Esophagus muscularis mucosa (tissue), 4 donors: ENCODE results near the gene NTSR1. TPM values are rescaled to one million over a fixed set of nuclear protein-coding genes. Genes with fewer than 3 reads are reported as not detected.

Source experiments
- DNase-seq: peaks from one replicate; pipeline ENCODE4 v3.0.0-alpha.2; 2017; ENCODE audit errors: extremely low spot score
- H3K27ac ChIP-seq, 4 donors: fragments of 200-600 bp; sonication (generic); replicated peaks in 1 of 4; 1 replicate in 3 of 4; 2 replicates in 1 of 4; pipeline ENCODE4 v1.5.1; 2016 to 2019; ENCODE audit warnings: mild to moderate bottlenecking in 1 of 4
- H3K27me3 ChIP-seq, 4 donors: fragments of 200-600 bp; sonication (generic); one replicate each; pipeline versions ENCODE4 v1.5.1 to v1.6.0; 2016 to 2019
- H3K36me3 ChIP-seq, 4 donors: fragments of 200-600 bp; sonication (generic); one replicate each; pipeline ENCODE4 v1.5.1; 2016 to 2019
- H3K4me1 ChIP-seq, 4 donors: fragments of 200-600 bp; sonication (generic); one replicate each; pipeline ENCODE4 v1.5.1; 2016 to 2019
- H3K4me3 ChIP-seq, 4 donors: fragments of 200-600 bp; sonication (generic); 1 replicate in 2 of 4; 2 replicates in 2 of 4; pipeline ENCODE4 v1.5.1; 2016 to 2019; ENCODE audit warnings: mild to moderate bottlenecking in 4 of 4, moderate library complexity in 1 of 4
- H3K9me3 ChIP-seq, 4 donors: fragments of 200-600 bp; sonication (generic); 1 replicate in 3 of 4; 2 replicates in 1 of 4; pipeline ENCODE4 v1.5.1; 2016 to 2019
- CTCF ChIP-seq, 3 experiments: fragments of 200-600 bp in 2 of 3; fragments of 450-650 bp in 1 of 3; sonication (generic) in 2 of 3; IDR thresholded peaks; one replicate each; pipeline ENCODE4 v1.5.1; 2017 to 2019; ENCODE audit warnings: antibody characterized with exemption in 3 of 3, mild to moderate bottlenecking in 2 of 3, moderate library complexity in 1 of 3
- EP300 ChIP-seq: sonication (generic); formaldehyde crosslinking; IDR thresholded peaks from one replicate; pipeline ENCODE4 v1.6.1; 2017; ENCODE audit warnings: antibody characterized with exemption
- POLR2A ChIP-seq: fragments of 450-650 bp; IDR thresholded peaks from one replicate; pipeline ENCODE4 v1.6.1; 2017; ENCODE audit warnings: antibody characterized with exemption, moderate library complexity, mild to moderate bottlenecking, low read depth
- POLR2AphosphoS5 ChIP-seq, 2 donors: sonication (generic); formaldehyde crosslinking; IDR thresholded peaks; one replicate each; pipeline ENCODE4 v1.6.1; 2017; ENCODE audit warnings: antibody characterized with exemption in 2 of 2
- WGBS: methylation state at CpG from one replicate; pipeline ENCODE4 v1.1.5; 2018; 5-methylcytosine and 5-hydroxymethylcytosine counted together
- intact Hi-C: fragments of 100-400 bp; cut with DNase I; formaldehyde crosslinking; loops from one replicate; pipeline ENCODE4 v1.15.1; 2023
- total RNA-seq, 4 donors: library from RNA; depleted of rRNA; stranded (reverse); fragments of >200 nt; gene quantifications; one replicate each; pipeline versions ENCODE4 v1.1.0 to v1.2.1, GENCODE V29; 2016

The NTSR1 gene
- total RNA-seq, 4 donors from 2014 or later, result 0.42 to 1.6 (median 0.80) TPM

GRCh38 chr20:62778058-62778457 lies 69.4 kb downstream of the NTSR1 start:
- Histone ChIP-seq H3K4me1 (peaks cover 2 to 15% (median 12%) of the 10 kb centered on the region in 4 donors), H3K27me3 (peaks cover 0 to 60% (median 0%) of the 10 kb centered on the region in 4 donors), H3K9me3 (no peaks in the 10 kb centered on the region), H3K27ac (no peak overlapping the region), H3K36me3 (no peaks in the 10 kb centered on the region), H3K4me3 (no peak overlapping the region)
- 100% methylated on average over 6 of the region's 9 CpGs for WGBS
- intact Hi-C loops, result no loop called here
- no peak for DNase-seq
- no peak for TF ChIP-seq POLR2A
- no peak for TF ChIP-seq CTCF (IDR thresholded peaks at IDR 0.05)
- TF ChIP-seq POLR2AphosphoS5 (IDR thresholded peaks at IDR 0.05), result no peak
- no peak for TF ChIP-seq EP300

GRCh38 chr20:62778601-62779416 lies 70.2 kb downstream of the NTSR1 start:
- Histone ChIP-seq H3K27ac (no peak overlapping the region), H3K27me3 (peaks cover 0 to 60% (median 0%) of the 10 kb centered on the region in 4 donors), H3K9me3 (no peaks in the 10 kb centered on the region), H3K4me1 (peaks cover 5 to 9% (median 7%) of the 10 kb centered on the region in 4 donors), H3K4me3 (no peak overlapping the region), H3K36me3 (no peaks in the 10 kb centered on the region)
- intact Hi-C loops, result no loop called here
- DNase-seq, result no peak
- 69% methylated on average over 11 of the region's 24 CpGs for WGBS
- TF ChIP-seq CTCF (IDR thresholded peaks at IDR 0.05) (no peak), POLR2A (no peak), POLR2AphosphoS5 (IDR thresholded peaks at IDR 0.05) (no peak), EP300 (no peak)

GRCh38 chr20:62779417-62779685 lies 70.7 kb downstream of the NTSR1 start:
- WGBS, result 91% methylated on average over 7 of the region's 7 CpGs
- peaks cover 4 to 9% (median 5%) of the 10 kb centered on the region in 4 donors for H3K4me1 ChIP-seq
- no peak overlapping the region for H3K4me3 ChIP-seq
- H3K27me3 ChIP-seq, result peaks cover 0 to 60% (median 0%) of the 10 kb centered on the region in 4 donors
- no peak for TF ChIP-seq POLR2AphosphoS5 (IDR thresholded peaks at IDR 0.05)
- no peak for TF ChIP-seq CTCF (IDR thresholded peaks at IDR 0.05)
- TF ChIP-seq POLR2A, result no peak
- intact Hi-C loops, result no loop called here
- DNase-seq, result no peak
- no peaks in the 10 kb centered on the region for H3K9me3 ChIP-seq
- no peaks in the 10 kb centered on the region for H3K36me3 ChIP-seq
- H3K27ac ChIP-seq, result no peak overlapping the region

GRCh38 chr20:62780204-62780603 lies 71.6 kb downstream of the NTSR1 start:
- 59% methylated on average over 18 of the region's 20 CpGs for WGBS
- no peak for DNase-seq
- TF ChIP-seq POLR2AphosphoS5 (IDR thresholded peaks at IDR 0.05) (no peak), POLR2A (no peak), CTCF (IDR thresholded peaks at IDR 0.05) (no peak), EP300 (no peak)
- peaks cover 4 to 9% (median 5%) of the 10 kb centered on the region in 4 donors for H3K4me1 ChIP-seq
- no peaks in the 10 kb centered on the region for H3K36me3 ChIP-seq
- H3K27me3 ChIP-seq, result peaks cover 0 to 55% (median 0%) of the 10 kb centered on the region in 4 donors
- intact Hi-C loops, result no loop called here
- H3K27ac ChIP-seq, result no peak overlapping the region
- no peaks in the 10 kb centered on the region for H3K9me3 ChIP-seq
- H3K4me3 ChIP-seq, result no peak overlapping the region
